Peyer's patch (tissue), 4 donors: ENCODE measurements around the gene PRXL2A. TPM values are rescaled to one million over a fixed set of nuclear protein-coding genes. Genes with fewer than 3 reads are reported as not detected.

Source experiments
- DNase-seq, 3 donors: peaks; one replicate each; pipeline ENCODE4 v3.0.0-alpha.2; 2017 to 2019
- H3K27ac ChIP-seq, 4 donors: fragments of 200-600 bp; sonication (generic); one replicate each; pipeline ENCODE4 v1.5.1; 2016 to 2019
- H3K27me3 ChIP-seq, 2 donors: fragments of 200-600 bp; sonication (generic); one replicate each; pipeline ENCODE4 v1.5.1; 2019
- H3K36me3 ChIP-seq, 3 donors: fragments of 200-600 bp; sonication (generic); one replicate each; pipeline ENCODE4 v1.5.1; 2016 to 2019
- H3K4me1 ChIP-seq, 4 donors: fragments of 200-600 bp; sonication (generic); one replicate each; pipeline ENCODE4 v1.5.1; 2016 to 2019
- H3K4me3 ChIP-seq, 4 donors: fragments of 200-600 bp; sonication (generic); 1 replicate in 3 of 4; 2 replicates in 1 of 4; pipeline ENCODE4 v1.5.1; 2016 to 2019; ENCODE audit warnings: mild to moderate bottlenecking in 1 of 4
- H3K9me3 ChIP-seq, 4 donors: fragments of 200-600 bp; sonication (generic); one replicate each; pipeline ENCODE4 v1.5.1; 2016 to 2019; ENCODE audit warnings: mild to moderate bottlenecking in 1 of 4
- POLR2A ChIP-seq, 2 donors: fragments of 450-650 bp; IDR thresholded peaks; one replicate each; pipeline ENCODE4 v1.5.1; 2017; ENCODE audit warnings: antibody characterized with exemption in 2 of 2, mild to moderate bottlenecking in 2 of 2, moderate library complexity in 2 of 2
- total RNA-seq, 4 donors: library from RNA; depleted of rRNA; stranded (reverse); fragments of >200 nt; gene quantifications; one replicate each; pipeline ENCODE4 v1.1.0, GENCODE V29; 2016
- TF ChIP-seq, protein P1 (sequence below), 6 experiments: fragments of 450-650 bp in 4 of 6; fragments of 200-600 bp in 2 of 6; sonication (generic) in 1 of 6; IDR thresholded peaks; one replicate each; pipeline ENCODE4 v1.5.1; 2017 to 2019; ENCODE audit warnings: antibody characterized with exemption in 6 of 6, mild to moderate bottlenecking in 3 of 6, moderate library complexity in 1 of 6

Gene PRXL2A
- total RNA-seq, 4 donors from 2014 or later, result 27.2 to 89.3 (median 60.3) TPM

DNA sequence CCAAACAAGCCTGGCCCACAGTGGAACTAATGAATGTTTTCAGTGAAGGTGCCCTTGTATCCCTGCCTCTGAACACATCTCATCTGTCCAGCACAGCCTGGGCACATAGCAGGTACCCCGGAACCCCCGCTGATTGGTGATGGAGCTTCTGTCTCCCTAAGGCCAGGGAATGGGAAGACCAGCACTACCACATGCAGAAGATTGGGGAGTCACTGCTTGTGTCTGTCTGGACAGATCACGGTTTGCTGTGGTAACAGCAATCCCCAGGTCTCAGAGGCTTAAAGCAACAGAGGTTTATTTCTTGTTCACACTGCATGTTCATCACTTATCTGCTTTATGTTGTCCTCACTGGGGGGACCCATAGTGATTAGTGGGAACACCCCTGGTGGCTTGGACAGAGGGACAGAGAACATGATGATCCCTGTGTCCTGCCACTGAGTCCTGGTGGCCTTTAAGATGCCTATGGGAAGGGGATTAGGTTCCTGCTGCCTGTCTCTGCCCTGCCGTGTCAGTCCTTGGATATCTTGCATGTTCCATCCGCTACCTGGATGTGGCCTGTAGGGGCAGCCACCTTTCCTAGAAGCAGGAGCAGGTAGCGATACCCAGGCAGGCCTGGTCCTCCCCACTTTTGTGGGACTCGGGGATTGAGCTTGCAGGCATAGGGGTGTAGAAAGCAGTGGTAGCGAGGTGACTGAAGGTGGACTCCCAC lies 49.4 kb downstream of the PRXL2A start:
- Histone ChIP-seq H3K27ac (peak overlapping the region in 3 of 4 donors; percentile 13 to 95 (median 81)), H3K4me1 (peaks cover 15 to 76% (median 36%) of the 10 kb centered on the region in 4 donors), H3K4me3 (peak overlapping the region in 2 of 4 donors; percentile 4 to 7), H3K9me3 (no peaks in the 10 kb centered on the region), H3K27me3 (no peaks in the 10 kb centered on the region), H3K36me3 (no peaks in the 10 kb centered on the region)
- no peak for TF ChIP-seq POLR2A (IDR thresholded peaks at IDR 0.05)
- TF ChIP-seq, protein P1, sequence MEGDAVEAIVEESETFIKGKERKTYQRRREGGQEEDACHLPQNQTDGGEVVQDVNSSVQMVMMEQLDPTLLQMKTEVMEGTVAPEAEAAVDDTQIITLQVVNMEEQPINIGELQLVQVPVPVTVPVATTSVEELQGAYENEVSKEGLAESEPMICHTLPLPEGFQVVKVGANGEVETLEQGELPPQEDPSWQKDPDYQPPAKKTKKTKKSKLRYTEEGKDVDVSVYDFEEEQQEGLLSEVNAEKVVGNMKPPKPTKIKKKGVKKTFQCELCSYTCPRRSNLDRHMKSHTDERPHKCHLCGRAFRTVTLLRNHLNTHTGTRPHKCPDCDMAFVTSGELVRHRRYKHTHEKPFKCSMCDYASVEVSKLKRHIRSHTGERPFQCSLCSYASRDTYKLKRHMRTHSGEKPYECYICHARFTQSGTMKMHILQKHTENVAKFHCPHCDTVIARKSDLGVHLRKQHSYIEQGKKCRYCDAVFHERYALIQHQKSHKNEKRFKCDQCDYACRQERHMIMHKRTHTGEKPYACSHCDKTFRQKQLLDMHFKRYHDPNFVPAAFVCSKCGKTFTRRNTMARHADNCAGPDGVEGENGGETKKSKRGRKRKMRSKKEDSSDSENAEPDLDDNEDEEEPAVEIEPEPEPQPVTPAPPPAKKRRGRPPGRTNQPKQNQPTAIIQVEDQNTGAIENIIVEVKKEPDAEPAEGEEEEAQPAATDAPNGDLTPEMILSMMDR (IDR thresholded peaks at IDR 0.05), result peak in 2 of 6 experiments; percentile 13 to 25
- DNase-seq, result peak in 1 of 3 donors; percentile 46

DNA sequence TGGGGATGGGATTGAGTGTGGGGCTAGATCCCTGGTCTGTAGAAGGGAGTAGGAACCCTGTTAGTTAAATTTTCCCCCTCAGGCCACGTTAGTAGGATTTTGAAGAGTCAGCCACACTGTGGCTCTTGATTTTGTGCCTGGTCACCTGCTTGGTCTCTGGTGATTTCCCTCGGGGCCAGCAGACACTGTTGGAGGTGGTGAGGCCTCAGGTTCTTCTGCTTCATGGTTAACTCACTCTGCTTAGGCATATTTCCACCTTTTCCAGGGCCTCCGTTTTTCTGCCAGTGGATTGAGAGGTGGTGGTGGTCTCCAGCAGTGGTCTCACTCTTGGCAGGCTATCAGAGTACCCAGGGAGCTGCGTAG lies 49.9 kb downstream of the PRXL2A start:
- Histone ChIP-seq H3K27ac (peak overlapping the region; percentile 5 to 95 (median 74)), H3K36me3 (no peaks in the 10 kb centered on the region), H3K9me3 (no peaks in the 10 kb centered on the region), H3K27me3 (no peaks in the 10 kb centered on the region), H3K4me1 (peaks cover 16 to 82% (median 39%) of the 10 kb centered on the region in 4 donors), H3K4me3 (peak overlapping the region in 1 of 4 donors; percentile 4)
- TF ChIP-seq, protein P1 (IDR thresholded peaks at IDR 0.05), result no peak
- no peak for TF ChIP-seq POLR2A (IDR thresholded peaks at IDR 0.05)
- peak in 1 of 3 donors; percentile 41 for DNase-seq

DNA sequence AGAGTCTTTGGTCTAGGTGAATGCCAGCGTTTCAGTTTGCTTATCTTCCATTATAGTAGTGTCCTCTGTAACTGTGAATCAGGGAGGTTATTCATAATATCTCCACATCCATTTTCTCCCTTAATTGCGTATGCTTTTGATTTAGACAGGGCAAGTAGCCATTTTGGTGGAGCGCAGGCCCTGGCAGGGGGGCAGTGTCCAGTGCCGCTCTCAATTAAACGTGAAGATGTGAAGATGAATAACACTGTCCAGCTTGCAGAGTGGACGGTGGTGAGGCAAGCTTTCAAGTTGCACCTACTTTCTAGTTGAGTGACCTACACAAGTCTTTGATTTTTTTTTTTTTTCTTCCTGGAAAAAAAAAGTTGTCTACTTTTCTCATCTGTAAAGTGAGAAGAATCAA lies 50.3 kb downstream of the PRXL2A start:
- H3K36me3 ChIP-seq, result no peaks in the 10 kb centered on the region
- peak overlapping the region in 2 of 4 donors; percentile 4 to 16 for H3K4me3 ChIP-seq
- H3K9me3 ChIP-seq, result no peaks in the 10 kb centered on the region
- H3K27me3 ChIP-seq, result no peaks in the 10 kb centered on the region
- DNase-seq, result no peak
- no peak for TF ChIP-seq POLR2A (IDR thresholded peaks at IDR 0.05)
- TF ChIP-seq, protein P1 (IDR thresholded peaks at IDR 0.05), result no peak
- peak overlapping the region in 3 of 4 donors; percentile 66 to 95 (median 81) for H3K27ac ChIP-seq
- peaks cover 19 to 82% (median 41%) of the 10 kb centered on the region in 4 donors for H3K4me1 ChIP-seq

DNA sequence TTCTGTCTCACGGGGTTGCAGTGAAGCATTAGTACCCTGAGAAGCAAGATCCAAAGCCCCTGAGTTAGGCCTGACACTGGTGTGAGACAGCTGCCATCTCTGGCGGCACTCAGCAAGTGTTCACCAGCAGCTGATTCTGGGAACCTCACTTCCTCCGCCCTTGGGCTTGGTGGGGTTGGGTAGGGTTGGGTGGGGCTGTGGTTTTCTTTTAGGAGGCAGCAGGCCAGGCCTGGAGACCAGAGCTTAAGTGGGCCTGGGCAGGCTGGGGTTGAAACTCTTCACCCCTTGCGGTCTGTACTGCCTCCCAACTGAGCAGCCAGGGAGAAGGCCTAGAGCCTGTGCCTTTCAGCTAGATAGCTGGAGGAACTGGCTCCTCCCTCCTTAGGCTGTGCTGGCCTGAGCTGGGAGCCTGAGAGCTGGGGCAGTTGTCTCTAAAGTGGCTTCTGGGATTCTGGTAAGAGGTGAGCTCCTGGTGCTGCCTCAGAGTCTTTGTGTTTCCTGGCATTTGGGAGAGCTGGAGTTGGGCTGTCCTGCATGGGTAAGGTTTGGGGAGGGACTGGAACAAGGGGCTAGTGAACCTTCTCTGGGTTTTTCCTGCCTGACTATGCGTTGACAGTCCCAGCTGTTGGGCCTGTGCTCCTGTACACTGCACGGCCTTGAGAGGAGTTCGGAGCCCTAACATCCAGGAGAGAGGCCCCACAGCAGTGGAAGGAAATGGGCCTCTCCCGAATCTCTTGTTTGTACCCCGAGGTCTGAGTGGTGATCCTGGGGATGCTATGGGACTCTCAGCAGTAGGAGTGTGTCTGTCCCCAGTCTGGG lies 50.9 kb downstream of the PRXL2A start:
- H3K27ac ChIP-seq, result peak overlapping the region; percentile 52 to 95 (median 74)
- H3K27me3 ChIP-seq, result no peaks in the 10 kb centered on the region
- TF ChIP-seq, protein P1 (IDR thresholded peaks at IDR 0.05), result peak in 1 of 6 experiments; percentile 14
- TF ChIP-seq POLR2A (IDR thresholded peaks at IDR 0.05), result peak in 1 of 2 donors; percentile 23
- no peaks in the 10 kb centered on the region for H3K36me3 ChIP-seq
- peaks cover 19 to 87% (median 46%) of the 10 kb centered on the region in 4 donors for H3K4me1 ChIP-seq
- H3K9me3 ChIP-seq, result no peaks in the 10 kb centered on the region
- DNase-seq, result peak; percentile 71 to 91 (median 87)
- H3K4me3 ChIP-seq, result peak overlapping the region in 3 of 4 donors; percentile 10 to 26 (median 16)

DNA sequence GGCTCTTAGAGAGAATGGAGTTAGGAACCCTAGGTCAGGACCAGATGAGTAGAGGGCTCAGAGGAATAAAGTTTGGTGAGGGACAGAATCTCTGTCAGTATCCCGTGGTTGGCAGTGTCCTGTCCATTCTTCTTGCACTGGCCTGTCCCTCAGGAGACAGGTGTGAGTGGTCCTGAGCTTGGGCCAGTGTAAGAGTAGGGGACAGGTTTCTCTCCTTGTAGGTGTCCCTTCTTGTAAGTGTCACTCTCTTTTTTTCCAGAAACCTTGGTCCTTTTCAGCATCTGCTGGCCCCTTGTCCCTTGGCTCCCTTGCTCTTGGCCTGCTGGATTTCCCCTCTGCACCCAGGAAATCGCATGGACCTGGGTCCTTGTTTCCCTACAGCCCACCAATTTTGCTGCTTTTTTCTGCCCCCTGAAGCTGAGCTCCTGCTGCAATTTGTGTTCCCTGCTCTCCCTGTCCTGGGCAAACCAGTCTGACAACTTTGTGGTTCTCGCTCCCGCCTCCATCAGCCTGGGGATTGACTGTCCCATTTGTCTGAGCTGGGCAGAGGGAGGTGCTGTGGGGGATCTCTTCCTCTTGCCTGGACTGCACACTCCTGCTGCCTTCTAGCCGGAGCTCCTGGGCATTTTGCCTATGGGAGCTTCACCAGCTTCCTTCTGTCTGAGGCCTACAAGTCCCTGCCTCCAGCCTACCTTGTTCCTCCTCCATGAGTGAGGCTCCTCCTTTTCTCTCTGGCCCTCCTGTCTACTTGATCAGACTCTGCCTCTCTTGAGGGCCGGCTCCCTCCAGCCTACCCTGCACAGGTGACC lies 52.3 kb downstream of the PRXL2A start:
- DNase-seq, result peak in 2 of 3 donors; percentile 73 to 79
- no peaks in the 10 kb centered on the region for H3K27me3 ChIP-seq
- H3K27ac ChIP-seq, result peak overlapping the region; percentile 52 to 81 (median 72)
- no peak overlapping the region for H3K4me3 ChIP-seq
- H3K4me1 ChIP-seq, result peaks cover 21 to 97% (median 58%) of the 10 kb centered on the region in 4 donors
- TF ChIP-seq, protein P1 (IDR thresholded peaks at IDR 0.05), result no peak
- TF ChIP-seq POLR2A (IDR thresholded peaks at IDR 0.05), result peak in 1 of 2 donors; percentile 47
- H3K36me3 ChIP-seq, result no peaks in the 10 kb centered on the region
- no peaks in the 10 kb centered on the region for H3K9me3 ChIP-seq
